Activated naive CD4-positive, alpha-beta T cell treated with anti-CD3 and anti-CD28 coated beads, Interleukin-2, amount 50 U/mL, for 24 hours (primary cell): Measurements from ENCODE around the gene LDLRAD2.

Source experiments
- H3K27ac Mint-ChIP-seq: one replicate; pipeline ENCODE4 v1.8.0; 2021; ENCODE audit warnings: mild to moderate bottlenecking, mixed read lengths
- H3K27me3 Mint-ChIP-seq: one replicate; pipeline ENCODE4 v1.8.0; 2021; ENCODE audit warnings: mixed read lengths
- H3K36me3 Mint-ChIP-seq: one replicate; pipeline ENCODE4 v1.8.0; 2021; ENCODE audit warnings: mixed read lengths
- H3K4me1 Mint-ChIP-seq: one replicate; pipeline ENCODE4 v1.8.0; 2021; ENCODE audit warnings: mixed read lengths
- H3K4me3 Mint-ChIP-seq: one replicate; pipeline ENCODE4 v1.8.0; 2021; ENCODE audit warnings: mild to moderate bottlenecking, mixed read lengths
- H3K9me3 Mint-ChIP-seq: one replicate; pipeline ENCODE4 v1.8.0; 2021; ENCODE audit warnings: mixed read lengths

LDLRAD2 gene

DNA sequence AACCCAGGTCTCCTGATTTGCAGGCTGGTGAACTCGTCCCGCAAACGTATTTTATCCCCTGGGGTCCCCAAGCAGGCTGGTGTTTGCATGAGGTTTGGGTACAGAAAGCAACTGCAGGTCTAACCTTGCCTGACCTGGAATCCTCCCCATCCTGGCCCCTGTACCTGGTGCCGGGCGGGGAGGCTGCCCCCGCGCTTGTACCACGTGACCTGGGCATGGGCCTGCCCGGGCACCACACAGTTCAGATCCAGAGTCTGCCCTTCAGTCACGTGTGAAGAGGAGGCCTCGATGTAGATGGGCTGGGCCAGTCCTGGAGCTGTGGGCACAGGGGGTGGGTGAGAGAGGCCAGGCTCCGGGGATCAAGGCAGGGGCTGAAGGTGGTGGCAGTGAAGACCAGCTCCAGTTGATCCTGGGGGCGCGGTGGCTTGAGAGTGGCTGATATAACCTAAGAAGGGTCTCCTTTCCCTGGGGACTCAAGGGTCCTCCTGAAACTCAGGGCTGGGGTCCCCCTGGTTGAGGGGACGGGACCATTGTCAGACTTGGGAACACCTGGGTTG, 30.6 kb downstream of the LDLRAD2 start:
- Mint-ChIP-seq H3K4me1 (no peaks in the 10 kb centered on the region), H3K36me3 (no peaks in the 10 kb centered on the region), H3K27ac (no peak overlapping the region), H3K27me3 (no peaks in the 10 kb centered on the region), H3K4me3 (no peak overlapping the region), H3K9me3 (no peaks in the 10 kb centered on the region)

DNA sequence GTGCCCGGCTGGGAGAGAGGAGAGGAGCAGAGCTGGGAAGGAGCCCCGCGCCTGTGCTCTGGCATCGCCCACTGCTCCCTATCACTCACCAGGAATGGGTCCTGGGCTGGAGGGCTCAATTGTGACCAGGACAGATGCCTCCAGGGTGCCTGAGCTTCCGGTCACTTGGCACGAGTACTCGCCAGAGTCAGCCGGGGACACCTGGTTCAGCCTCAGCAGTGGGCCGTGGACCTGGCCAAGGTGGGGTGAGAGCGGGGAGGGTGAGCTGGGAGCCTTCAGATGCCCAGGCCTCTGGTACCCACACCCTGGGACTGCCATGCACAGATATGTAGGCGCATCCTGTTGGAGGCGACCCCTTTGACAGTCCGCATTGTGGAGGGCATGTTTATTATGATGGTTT, 31.1 kb downstream of the LDLRAD2 start:
- H3K27ac Mint-ChIP-seq = no peak overlapping the region
- H3K36me3 Mint-ChIP-seq = no peaks in the 10 kb centered on the region
- H3K4me1 Mint-ChIP-seq = no peaks in the 10 kb centered on the region
- no peaks in the 10 kb centered on the region for H3K27me3 Mint-ChIP-seq
- H3K9me3 Mint-ChIP-seq = no peaks in the 10 kb centered on the region
- H3K4me3 Mint-ChIP-seq = no peak overlapping the region

DNA sequence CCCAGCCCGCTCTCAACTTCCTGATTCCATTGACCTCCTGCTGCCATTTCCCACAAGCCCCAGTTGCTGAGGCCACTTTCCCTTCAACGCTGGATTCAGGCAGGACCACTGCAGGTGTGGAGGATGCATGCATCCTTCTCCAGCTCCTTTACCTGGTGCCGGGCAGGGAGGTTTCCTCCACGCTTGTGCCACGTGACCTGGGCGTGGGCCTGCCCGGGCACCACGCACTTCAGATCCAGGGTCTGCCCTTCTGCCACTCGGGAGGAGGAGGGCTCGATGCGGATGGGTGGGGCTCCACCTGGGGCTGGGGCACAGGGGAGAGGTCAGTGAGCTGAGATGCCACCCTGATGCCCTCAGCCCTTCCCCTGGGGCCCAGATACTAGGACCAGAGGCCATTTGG, 31.9 kb downstream of the LDLRAD2 start:
- Mint-ChIP-seq H3K27me3 (no peaks in the 10 kb centered on the region), H3K27ac (no peak overlapping the region), H3K4me1 (no peaks in the 10 kb centered on the region), H3K4me3 (no peak overlapping the region), H3K9me3 (no peaks in the 10 kb centered on the region), H3K36me3 (no peaks in the 10 kb centered on the region)

DNA sequence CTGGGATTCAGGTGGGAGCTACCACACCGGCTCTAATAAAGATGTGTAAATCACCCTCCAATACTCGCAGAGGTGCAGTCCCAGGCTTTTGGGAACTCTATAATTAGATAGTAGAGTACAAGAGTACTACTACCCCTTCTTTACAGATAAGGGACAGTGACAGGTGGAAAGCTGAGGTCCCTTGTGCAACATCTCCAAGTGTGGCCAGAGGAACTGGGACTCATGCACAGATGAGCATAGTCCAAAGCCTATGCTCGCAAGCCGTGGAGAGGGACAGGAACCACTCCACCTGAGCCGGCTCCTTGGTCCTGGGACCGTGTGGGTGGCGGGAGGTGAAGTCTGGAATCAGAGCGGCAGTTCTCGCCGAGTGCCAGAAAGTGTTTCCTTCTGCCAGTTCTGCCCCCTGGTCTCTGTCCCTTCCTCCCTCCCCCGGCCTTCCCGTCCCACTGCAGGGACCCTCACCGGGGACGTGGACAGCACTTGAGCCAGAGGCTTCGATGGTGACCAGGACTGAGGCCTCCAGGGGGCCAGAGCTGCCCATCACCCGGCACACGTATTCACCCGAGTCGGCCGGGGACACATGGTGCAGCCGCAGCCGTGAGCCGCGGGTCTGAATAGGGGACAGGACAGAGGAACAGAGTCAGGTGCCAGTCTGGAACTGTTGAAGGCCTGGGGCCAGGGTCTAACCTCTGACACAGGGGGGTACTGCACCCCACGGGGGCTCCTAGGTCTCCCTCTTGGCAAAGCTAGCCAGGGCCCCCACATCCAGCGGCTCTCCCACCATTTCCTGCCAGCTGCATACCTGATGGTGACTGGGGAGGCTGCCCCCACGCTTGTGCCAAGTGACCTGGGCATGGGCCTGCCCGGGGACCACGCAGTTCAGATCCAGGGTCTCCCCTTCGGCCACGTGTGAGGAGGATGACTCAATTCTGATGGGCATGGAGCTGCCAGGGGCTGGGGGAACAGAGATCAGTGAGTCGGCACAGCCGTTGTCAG, 33.9 kb downstream of the LDLRAD2 start:
- H3K27ac Mint-ChIP-seq = no peak overlapping the region
- no peaks in the 10 kb centered on the region for H3K27me3 Mint-ChIP-seq
- no peaks in the 10 kb centered on the region for H3K9me3 Mint-ChIP-seq
- no peak overlapping the region for H3K4me3 Mint-ChIP-seq
- H3K36me3 Mint-ChIP-seq = no peaks in the 10 kb centered on the region
- H3K4me1 Mint-ChIP-seq = no peaks in the 10 kb centered on the region

DNA sequence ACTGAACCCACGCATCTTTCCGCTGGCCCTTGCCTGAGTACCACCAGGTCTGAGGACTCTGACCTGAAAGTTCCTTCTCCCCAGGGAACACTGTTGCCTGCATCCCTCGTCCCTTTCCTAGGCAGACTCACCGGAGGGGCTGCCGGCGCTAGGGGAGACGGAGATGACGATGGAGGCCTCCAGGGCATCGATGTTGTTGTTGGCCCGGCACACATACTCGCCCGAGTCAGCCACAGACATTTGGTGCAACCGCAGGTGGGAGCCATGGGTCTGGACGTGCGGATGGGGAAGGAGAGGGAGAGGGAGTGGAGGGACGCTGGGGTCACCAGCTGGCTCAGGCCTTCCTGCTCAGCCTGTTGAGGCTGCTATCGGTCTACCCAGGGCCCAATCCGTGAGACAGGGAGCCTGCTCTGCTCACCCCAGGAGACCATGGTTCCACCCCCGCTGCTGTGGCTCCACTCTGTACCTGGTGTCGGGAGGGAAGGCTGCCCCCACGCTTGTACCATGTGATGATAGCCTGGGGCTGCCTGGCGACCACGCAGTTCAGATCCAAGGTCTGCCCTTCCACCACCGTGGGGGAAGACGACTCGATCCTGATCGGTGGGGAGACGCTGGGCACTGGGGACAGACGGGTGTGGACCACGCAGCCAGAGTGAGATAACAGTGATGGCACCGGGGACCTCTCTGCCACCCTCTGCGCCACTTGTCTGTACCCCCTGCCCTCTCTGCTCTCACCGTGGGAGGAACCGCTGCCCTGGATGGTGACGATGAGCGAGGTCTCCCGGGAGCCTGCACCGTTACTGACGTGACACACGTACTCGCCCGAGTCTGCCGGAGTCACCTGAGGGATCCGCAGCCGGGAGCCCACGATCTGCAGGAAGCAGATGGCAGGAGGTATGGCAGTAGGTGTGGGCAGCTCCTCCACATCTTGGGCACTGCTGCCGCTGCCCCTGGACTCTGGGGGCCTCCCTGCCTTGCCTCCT, 35.4 kb downstream of the LDLRAD2 start:
- no peaks in the 10 kb centered on the region for H3K4me1 Mint-ChIP-seq
- no peak overlapping the region for H3K27ac Mint-ChIP-seq

DNA sequence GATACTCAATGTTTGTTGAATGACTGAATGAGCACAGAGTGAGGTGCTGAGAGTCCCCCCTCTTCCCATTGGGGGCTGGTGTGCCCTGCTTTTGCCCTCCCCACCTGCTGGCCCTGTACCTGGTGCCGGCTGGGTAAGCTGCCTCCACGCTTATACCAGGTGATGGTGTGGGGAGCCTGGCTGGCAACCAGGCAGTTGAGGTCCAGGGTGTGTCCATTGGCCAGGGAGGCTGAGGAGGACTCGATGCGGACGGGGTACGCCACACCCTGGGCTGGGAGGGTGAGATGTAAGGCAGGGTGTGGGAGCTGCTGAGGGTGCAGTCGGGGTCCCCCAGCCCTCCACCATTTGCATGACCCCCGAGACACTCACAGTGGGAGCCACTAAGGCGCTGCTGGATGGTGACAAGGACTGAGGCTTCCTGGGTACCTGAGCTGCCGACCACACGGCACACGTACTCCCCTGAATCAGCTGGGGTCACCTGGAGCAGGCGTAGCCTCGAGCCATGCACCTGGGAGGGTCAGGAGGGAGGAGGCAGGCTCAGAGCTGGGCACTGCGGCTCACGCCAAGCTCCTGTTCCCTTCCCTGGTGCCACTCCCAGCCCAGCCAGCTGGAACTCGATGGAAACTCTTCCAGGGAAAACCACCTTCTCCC, 36.6 kb downstream of the LDLRAD2 start:
- Mint-ChIP-seq H3K9me3 (no peaks in the 10 kb centered on the region), H3K27ac (no peak overlapping the region), H3K4me3 (no peak overlapping the region), H3K4me1 (no peaks in the 10 kb centered on the region), H3K27me3 (no peaks in the 10 kb centered on the region), H3K36me3 (no peaks in the 10 kb centered on the region)

More for the DNA sequence above, 35.4 kb downstream of the LDLRAD2 start:
- Mint-ChIP-seq H3K4me3 (no peak overlapping the region), H3K36me3 (no peaks in the 10 kb centered on the region), H3K27me3 (no peaks in the 10 kb centered on the region), H3K9me3 (no peaks in the 10 kb centered on the region)

DNA sequence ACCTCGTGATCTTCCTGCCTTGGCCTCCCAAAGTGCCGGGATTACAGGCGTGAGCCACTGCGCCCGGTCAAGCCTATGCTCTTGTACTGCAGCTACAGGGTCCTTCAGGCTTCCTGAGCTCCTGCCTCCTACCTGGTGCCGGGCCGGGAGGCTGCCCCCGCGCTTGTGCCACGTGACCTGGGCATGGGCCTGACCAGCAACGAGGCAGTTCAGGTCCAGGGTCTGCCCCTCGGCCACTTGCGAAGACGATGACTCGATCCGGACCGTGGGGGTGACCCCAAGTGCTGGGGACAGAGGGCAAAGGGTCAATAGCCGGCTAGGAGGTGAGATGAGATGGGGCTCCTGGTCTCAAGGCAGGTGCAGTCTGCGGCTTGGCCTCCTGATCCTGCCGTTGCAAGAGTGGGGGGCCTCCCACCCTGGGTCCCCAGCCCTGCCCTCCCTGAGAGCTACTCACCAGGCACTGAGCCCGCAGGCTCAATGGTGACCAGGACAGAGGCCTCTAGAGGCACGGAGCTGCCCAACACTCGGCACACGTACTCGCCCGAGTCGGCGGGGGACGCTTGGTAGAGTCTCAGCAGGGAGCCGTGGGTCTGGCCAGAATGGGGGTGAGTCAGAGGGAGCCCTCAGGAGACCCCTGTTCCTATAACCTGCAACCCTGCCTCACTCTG, 38.0 kb downstream of the LDLRAD2 start:
- Mint-ChIP-seq H3K27me3 (no peaks in the 10 kb centered on the region), H3K9me3 (no peaks in the 10 kb centered on the region), H3K27ac (no peak overlapping the region), H3K4me3 (no peak overlapping the region), H3K36me3 (no peaks in the 10 kb centered on the region), H3K4me1 (no peaks in the 10 kb centered on the region)

DNA sequence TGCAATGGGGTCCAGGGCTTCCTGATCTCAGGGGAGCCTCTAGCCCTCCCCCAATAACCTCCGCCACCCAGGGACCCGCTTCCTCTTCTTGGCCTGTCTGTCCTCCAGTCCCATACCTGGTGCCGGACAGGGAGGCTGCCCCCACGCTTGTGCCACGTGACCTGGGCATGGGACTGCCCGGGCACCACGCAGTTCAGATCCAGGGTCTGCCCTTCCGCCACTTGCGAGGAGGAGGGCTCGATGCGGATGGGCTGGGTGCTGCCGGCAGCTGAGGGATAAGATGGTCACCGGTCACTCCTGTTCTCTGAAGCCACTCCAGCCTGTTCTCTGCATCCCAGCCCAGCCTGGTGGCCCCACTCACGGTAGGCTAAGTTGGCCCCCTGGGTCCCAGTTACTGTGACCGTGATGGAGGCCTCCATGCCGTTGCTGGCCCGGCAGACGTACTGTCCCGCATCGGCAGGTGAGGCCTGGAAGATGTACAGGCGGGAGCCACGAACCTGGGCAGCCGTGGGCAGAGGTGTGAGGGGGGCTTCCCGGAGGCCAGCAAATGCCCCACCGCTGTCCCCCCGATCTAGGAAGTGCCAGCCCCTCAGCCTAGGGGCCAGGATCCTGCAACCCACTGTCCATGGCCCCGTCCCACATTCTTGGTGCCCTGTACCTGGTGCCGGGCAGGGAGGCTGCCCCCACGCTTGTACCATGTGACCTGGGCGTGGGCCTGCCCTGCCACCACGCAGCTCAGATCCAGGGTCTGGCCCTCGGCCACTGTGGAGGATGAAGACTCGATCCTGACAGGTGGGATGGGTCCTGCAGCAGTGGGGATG, 39.6 kb downstream of the LDLRAD2 start:
- Mint-ChIP-seq H3K36me3 (no peaks in the 10 kb centered on the region), H3K9me3 (no peaks in the 10 kb centered on the region), H3K27me3 (no peaks in the 10 kb centered on the region), H3K4me1 (no peaks in the 10 kb centered on the region), H3K27ac (no peak overlapping the region), H3K4me3 (no peak overlapping the region)

DNA sequence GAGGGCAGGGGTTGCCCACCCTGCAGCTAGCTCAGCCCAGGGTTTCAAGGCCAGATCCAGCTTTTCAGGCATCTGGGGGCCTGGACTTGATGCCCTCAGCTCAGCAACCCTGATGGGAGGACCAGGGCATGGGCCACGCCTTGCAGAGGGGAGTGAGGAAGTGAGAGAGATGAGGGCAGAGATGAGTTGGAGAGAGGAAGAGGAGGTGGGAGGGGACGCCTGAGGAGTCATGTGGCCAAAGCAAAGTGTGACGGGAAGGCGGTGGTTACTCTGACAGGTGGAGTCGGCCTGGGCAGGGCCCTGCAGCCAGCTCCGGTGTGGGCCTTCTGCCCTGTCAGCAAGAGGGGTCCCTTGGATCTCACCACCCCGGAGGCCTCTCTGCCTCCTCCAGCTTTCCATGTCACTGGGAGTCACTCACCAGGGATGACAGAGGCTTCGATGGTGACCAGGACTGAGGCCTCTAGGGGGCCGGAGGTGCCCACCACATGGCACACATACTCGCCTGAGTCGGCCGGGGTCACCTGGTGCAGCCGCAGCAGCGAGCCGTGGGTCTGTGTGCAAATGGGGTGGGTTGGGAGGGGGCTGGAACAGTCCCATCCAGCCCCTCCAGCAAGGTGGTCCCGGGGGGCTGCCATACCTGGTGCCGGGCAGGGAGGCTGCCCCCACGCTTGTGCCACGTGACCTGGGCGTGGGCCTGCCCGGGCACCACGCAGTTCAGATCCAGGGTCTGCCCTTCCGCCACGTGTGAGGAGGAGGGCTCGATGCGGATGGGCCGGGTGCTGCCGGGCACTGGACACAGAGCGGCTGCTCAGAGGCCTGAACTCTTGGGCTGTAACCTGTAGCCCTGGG, 40.4 kb downstream of the LDLRAD2 start:
- H3K27ac Mint-ChIP-seq = no peak overlapping the region
- H3K27me3 Mint-ChIP-seq = no peaks in the 10 kb centered on the region
- H3K4me1 Mint-ChIP-seq = no peaks in the 10 kb centered on the region
- H3K9me3 Mint-ChIP-seq = no peaks in the 10 kb centered on the region
- no peak overlapping the region for H3K4me3 Mint-ChIP-seq
- no peaks in the 10 kb centered on the region for H3K36me3 Mint-ChIP-seq

DNA sequence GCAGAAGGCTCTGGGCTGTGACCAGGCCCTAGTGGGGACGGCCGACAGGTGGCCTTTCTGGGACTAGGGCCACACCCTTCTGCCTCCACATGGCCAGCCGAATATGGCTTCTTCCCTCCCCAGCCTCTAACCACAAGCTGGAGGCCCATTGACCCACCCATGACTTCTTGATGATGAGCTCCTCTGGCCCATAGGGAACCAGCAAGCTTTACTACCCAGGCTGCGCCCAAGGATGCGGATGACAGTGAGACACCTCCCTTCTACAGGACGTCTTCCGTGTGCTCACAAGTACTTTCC, 41.0 kb downstream of the LDLRAD2 start:
- Mint-ChIP-seq H3K27ac (peak overlapping the region; percentile 12), H3K27me3 (no peaks in the 10 kb centered on the region), H3K4me1 (no peaks in the 10 kb centered on the region), H3K9me3 (no peaks in the 10 kb centered on the region), H3K36me3 (no peaks in the 10 kb centered on the region), H3K4me3 (no peak overlapping the region)

DNA sequence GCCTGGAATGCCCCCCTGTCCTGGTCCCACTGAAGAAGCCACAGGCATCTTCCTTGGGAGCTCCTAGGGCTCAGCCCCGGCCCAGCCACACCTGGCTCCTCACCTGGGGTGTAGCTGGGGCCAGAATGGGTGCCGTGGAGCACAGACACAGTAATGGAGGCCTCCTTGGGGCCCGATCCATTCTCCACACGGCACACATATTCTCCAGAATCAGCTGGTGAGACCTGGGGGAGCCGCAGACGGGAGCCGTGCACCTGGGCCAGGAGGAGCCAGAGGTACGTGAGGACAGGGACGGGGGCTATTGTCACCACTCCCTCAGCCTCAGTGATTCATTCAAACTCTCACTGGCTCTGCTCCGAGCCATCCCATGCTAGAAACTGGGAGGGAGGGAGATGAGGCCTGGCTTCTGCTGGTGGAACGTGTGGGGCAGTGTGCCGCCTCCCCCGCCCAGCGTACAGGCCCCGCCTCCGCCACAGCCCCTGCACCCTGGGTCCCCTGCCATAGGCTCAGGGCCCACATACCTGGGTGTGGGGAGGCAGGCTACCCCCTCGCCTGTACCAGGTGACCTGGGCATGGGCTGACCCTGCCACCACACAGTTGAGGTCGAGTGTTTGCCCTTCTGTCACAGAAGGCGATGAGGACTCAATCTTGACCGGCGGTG, 42.2 kb downstream of the LDLRAD2 start:
- Mint-ChIP-seq H3K4me3 (no peak overlapping the region), H3K4me1 (no peaks in the 10 kb centered on the region), H3K27me3 (no peaks in the 10 kb centered on the region), H3K9me3 (no peaks in the 10 kb centered on the region), H3K36me3 (no peaks in the 10 kb centered on the region), H3K27ac (no peak overlapping the region)

DNA sequence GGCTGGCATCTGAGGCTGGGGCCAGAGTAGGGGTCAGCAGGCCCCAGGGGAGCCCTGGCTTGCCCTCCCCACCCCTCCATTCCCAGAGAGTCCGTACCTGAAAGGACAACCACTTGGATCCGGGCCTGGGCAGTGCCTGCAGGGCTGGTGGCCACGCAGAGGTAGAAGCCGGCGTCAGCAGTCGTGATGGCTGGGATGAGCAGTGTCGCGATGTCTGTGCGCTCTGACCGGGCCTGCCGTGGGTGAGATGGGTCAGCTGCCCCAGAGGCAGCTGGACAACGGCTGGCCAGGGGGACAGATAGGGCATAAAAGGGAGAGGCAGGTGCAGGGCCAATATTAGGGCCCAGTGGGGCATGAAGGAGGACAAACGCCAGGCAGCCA, 42.7 kb downstream of the LDLRAD2 start:
- H3K27me3 Mint-ChIP-seq = no peaks in the 10 kb centered on the region
- H3K4me3 Mint-ChIP-seq = no peak overlapping the region
- no peaks in the 10 kb centered on the region for H3K9me3 Mint-ChIP-seq
- H3K36me3 Mint-ChIP-seq = no peaks in the 10 kb centered on the region
- no peak overlapping the region for H3K27ac Mint-ChIP-seq
- H3K4me1 Mint-ChIP-seq = no peaks in the 10 kb centered on the region
